ENCODE results near the gene COBL.
"Not testable (repeated sequence)": the region's sequence is repeated elsewhere in the genome, so short reads cannot be mapped to it uniquely, and the experiment has no call there.

The COBL gene

DNA sequence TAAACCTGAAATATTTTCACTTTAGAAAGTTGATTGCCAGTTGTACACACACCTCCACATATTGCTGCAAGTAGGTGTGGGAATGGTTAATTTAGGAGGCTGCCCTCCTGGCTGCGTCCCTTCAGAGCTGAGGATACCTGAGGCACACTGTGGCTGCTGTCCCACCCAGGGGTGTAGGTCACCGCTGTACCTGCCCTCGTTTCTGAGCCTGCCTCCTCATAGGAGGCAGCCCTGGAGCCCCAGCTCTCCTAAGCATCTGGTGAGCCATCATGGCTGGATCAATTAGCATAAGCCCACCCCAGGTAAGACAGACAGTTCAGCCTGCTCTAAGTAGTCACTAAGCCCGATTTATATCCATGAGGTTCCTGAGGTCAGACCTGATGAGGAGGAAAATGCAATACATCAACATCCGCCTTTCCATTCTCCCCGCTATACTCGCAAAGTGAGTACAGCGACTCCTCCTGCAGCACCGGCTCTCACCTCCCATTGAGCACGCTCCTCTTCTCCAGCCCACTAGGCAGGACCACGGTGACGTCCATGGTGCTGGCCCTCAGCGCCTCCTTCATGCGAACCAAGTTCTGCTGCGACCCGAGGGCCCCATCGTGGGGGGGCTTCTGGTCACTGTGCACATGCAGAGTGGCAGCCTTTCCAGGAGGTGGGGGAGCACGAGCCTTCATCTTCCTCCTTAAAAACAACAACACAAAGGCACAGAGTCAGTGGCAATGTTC is 97.2 kb downstream of the COBL start:
- Histone ChIP-seq H3K4me1 (ENCODE audit: control insufficient read depth in 5 of 5, insufficient read depth in 5 of 5, low read length in 5 of 5) (no peaks in the 10 kb centered on the region), H3K4me3 (ENCODE audit: low read depth in 1 of 5, low read length in 5 of 5) (no peak overlapping the region)

DNA sequence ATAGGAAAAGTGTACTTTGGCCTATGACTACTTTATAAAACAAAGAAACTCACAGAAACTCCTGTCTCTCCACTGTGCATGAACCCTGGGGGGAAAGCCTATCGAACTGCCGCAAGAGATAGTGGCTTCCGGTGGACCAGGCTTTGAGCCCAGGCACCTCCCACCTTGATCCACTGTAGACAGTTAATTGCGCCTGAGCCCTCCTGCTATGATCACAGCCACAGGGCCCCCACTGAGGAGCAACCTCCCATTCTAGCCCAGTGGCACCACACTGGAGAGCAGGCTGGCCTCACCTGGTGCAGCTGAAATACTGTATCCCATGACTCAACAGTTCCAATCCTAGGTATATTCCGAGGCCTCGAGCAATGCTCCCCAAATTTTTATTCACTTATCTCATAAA is 98.8 kb downstream of the COBL start:
- Histone ChIP-seq H3K9me3 (ENCODE audit: control insufficient read depth in 5 of 5, low read length in 5 of 5) (no peaks in the 10 kb centered on the region), H3K27ac (ENCODE audit: low read depth, low read length) (no peak overlapping the region), H3K4me1 (ENCODE audit: control insufficient read depth in 5 of 5, insufficient read depth in 5 of 5, low read length in 5 of 5) (no peaks in the 10 kb centered on the region), H3K36me3 (ENCODE audit: control insufficient read depth in 5 of 5, insufficient read depth in 5 of 5, low read length in 5 of 5) (no peaks in the 10 kb centered on the region), H3K4me3 (ENCODE audit: low read depth in 1 of 5, low read length in 5 of 5) (no peak overlapping the region), H3K9ac (ENCODE audit: low read length in 5 of 5) (no peak overlapping the region), H3K27me3 (ENCODE audit: control insufficient read depth in 5 of 5, insufficient read depth in 4 of 5, low read length in 5 of 5) (peaks cover 0 to 3% (median 0%) of the 10 kb centered on the region in 5 donors)

More for the DNA sequence above, 97.2 kb downstream of the COBL start:
- no peak overlapping the region for H3K27ac ChIP-seq (ENCODE audit: low read depth, low read length)
- H3K36me3 ChIP-seq (ENCODE audit: control insufficient read depth in 5 of 5, insufficient read depth in 5 of 5, low read length in 5 of 5): no peaks in the 10 kb centered on the region
- no peak overlapping the region for H3K9ac ChIP-seq (ENCODE audit: low read length in 5 of 5)
- H3K9me3 ChIP-seq (ENCODE audit: control insufficient read depth in 5 of 5, low read length in 5 of 5): no peaks in the 10 kb centered on the region
- peaks cover 0 to 3% (median 0%) of the 10 kb centered on the region in 5 donors for H3K27me3 ChIP-seq (ENCODE audit: control insufficient read depth in 5 of 5, insufficient read depth in 4 of 5, low read length in 5 of 5)

DNA sequence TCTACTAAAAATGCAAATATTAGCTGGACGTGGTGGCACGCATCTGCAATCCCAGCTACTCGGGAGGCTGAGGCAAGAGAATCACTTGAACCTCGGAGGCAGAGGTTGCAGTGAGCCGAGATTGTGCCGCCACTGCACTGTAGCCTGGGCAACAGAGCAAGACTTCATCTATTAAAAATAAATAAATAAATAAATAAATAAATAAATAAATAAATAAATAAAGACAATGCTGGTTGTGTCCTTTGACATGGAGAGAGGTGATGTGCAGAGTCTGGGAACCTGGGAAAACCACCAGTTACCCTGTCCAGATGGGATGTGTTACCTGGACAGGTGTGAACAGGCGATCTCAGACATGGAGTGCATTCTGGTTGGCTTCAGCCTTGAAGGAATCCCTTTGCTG is 102.5 kb downstream of the COBL start:
- Histone ChIP-seq H3K27ac (ENCODE audit: low read depth, low read length) (no peak overlapping the region), H3K36me3 (ENCODE audit: control insufficient read depth in 5 of 5, insufficient read depth in 5 of 5, low read length in 5 of 5) (no peaks in the 10 kb centered on the region), H3K9ac (ENCODE audit: low read length in 5 of 5) (no peak overlapping the region), H3K9me3 (ENCODE audit: control insufficient read depth in 5 of 5, low read length in 5 of 5) (no peaks in the 10 kb centered on the region), H3K27me3 (ENCODE audit: control insufficient read depth in 5 of 5, insufficient read depth in 4 of 5, low read length in 5 of 5) (no peaks in the 10 kb centered on the region), H3K4me1 (ENCODE audit: control insufficient read depth in 5 of 5, insufficient read depth in 5 of 5, low read length in 5 of 5) (no peaks in the 10 kb centered on the region), H3K4me3 (ENCODE audit: low read depth in 1 of 5, low read length in 5 of 5) (no peak overlapping the region)

DNA sequence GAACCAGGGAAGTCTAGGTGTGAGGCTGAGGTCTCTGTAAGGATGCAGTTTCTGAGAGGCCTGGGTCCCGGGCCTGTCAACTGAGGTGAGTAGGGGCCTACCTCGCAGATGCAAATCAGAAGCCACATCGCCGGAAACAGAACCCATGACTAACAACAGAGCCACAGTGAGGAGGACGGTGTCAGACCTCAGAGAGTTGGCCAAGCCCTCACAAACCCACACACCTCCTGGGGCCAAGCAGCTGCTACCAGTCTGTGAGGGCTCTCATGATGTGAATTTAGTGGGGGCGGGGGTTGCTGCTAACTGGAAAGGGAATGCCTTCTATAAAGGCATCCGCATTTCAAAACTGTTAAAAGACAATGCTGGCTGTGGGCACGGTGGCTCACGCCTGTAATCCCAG is 103.0 kb downstream of the COBL start:
- Histone ChIP-seq H3K36me3 (ENCODE audit: control insufficient read depth in 5 of 5, insufficient read depth in 5 of 5, low read length in 5 of 5) (no peaks in the 10 kb centered on the region), H3K4me3 (ENCODE audit: low read depth in 1 of 5, low read length in 5 of 5) (no peak overlapping the region), H3K27me3 (ENCODE audit: control insufficient read depth in 5 of 5, insufficient read depth in 4 of 5, low read length in 5 of 5) (no peaks in the 10 kb centered on the region), H3K9ac (ENCODE audit: low read length in 5 of 5) (no peak overlapping the region), H3K4me1 (ENCODE audit: control insufficient read depth in 5 of 5, insufficient read depth in 5 of 5, low read length in 5 of 5) (no peaks in the 10 kb centered on the region), H3K9me3 (ENCODE audit: control insufficient read depth in 5 of 5, low read length in 5 of 5) (no peaks in the 10 kb centered on the region), H3K27ac (ENCODE audit: low read depth, low read length) (no peak overlapping the region)

DNA sequence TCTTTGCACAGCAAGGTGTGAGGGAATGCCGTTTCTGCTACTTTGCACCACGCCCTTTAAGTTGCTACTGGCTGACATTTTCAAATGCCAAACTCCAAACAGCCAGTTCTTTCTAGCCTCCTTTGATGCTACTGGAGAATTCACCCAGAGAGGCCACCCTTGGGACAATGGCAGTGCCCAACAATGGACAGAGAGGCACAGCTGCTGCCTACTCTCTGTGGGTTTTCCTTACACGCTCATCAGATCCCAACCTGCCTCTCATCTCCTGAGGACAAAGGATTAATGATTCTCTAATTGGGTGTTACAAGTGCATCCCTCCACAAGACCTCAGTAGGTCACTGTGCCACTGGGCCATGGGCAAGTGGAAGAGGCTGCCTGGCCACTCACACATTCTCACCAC is 105.8 kb downstream of the COBL start:
- Histone ChIP-seq H3K9ac (ENCODE audit: low read length in 5 of 5) (no peak overlapping the region), H3K27me3 (ENCODE audit: control insufficient read depth in 5 of 5, insufficient read depth in 4 of 5, low read length in 5 of 5) (no peaks in the 10 kb centered on the region), H3K9me3 (ENCODE audit: control insufficient read depth in 5 of 5, low read length in 5 of 5) (peaks cover 0 to 4% (median 0%) of the 10 kb centered on the region in 5 donors), H3K27ac (ENCODE audit: low read depth, low read length) (no peak overlapping the region), H3K36me3 (ENCODE audit: control insufficient read depth in 5 of 5, insufficient read depth in 5 of 5, low read length in 5 of 5) (no peaks in the 10 kb centered on the region), H3K4me1 (ENCODE audit: control insufficient read depth in 5 of 5, insufficient read depth in 5 of 5, low read length in 5 of 5) (no peaks in the 10 kb centered on the region), H3K4me3 (ENCODE audit: low read depth in 1 of 5, low read length in 5 of 5) (no peak overlapping the region)

DNA sequence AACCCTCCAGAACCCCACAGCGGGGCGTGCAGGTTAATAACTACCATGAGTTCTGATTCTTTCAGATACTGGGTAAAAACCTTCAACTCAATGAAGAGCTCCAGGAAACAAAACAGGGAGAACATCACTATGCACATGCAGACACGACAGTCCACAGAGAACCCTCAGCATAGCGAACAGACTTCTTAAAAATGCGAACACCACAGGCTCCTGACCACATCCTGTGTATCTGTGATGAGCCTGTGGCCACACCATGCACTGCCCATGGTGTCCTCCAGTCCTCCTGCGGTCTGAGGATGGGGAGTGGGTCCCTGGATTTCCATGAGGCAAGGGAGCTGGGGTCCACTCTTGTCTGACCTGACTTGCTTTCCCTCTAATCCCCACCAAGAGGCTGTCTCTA is 107.2 kb downstream of the COBL start:
- Histone ChIP-seq H3K9me3 (ENCODE audit: control insufficient read depth in 5 of 5, low read length in 5 of 5) (peaks cover 0 to 4% (median 0%) of the 10 kb centered on the region in 5 donors), H3K27me3 (ENCODE audit: control insufficient read depth in 5 of 5, insufficient read depth in 4 of 5, low read length in 5 of 5) (no peaks in the 10 kb centered on the region), H3K9ac (ENCODE audit: low read length in 5 of 5) (no peak overlapping the region), H3K36me3 (ENCODE audit: control insufficient read depth in 5 of 5, insufficient read depth in 5 of 5, low read length in 5 of 5) (no peaks in the 10 kb centered on the region), H3K4me1 (ENCODE audit: control insufficient read depth in 5 of 5, insufficient read depth in 5 of 5, low read length in 5 of 5) (no peaks in the 10 kb centered on the region), H3K27ac (ENCODE audit: low read depth, low read length) (no peak overlapping the region), H3K4me3 (ENCODE audit: low read depth in 1 of 5, low read length in 5 of 5) (no peak overlapping the region)

DNA sequence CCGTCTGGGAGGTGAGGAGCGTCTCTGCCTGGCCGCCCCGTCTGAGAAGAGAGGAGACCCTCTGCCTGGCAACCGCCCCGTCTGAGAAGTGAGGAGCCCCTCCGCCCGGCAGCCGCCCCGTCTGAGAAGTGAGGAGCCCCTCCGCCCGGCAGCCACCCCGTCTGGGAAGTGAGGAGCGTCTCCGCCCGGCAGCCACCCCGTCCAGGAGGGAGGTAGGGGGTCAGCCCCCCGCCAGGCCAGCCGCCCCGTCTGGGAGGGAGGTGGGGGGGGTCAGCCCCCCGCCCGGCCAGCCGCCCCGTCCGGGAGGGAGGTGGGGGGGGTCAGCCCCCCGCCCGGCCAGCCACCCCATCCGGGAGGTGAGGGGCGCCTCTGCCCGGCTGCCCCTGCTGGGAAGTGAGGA is 108.5 kb downstream of the COBL start:
- not testable (repeated sequence) for H3K4me3 ChIP-seq (ENCODE audit: low read depth in 1 of 5, low read length in 5 of 5); H3K36me3 ChIP-seq (ENCODE audit: control insufficient read depth in 5 of 5, insufficient read depth in 5 of 5, low read length in 5 of 5); H3K9me3 ChIP-seq (ENCODE audit: control insufficient read depth in 5 of 5, low read length in 5 of 5); H3K9ac ChIP-seq (ENCODE audit: low read length in 5 of 5); H3K4me1 ChIP-seq (ENCODE audit: control insufficient read depth in 5 of 5, insufficient read depth in 5 of 5, low read length in 5 of 5); H3K27ac ChIP-seq (ENCODE audit: low read depth, low read length); H3K27me3 ChIP-seq (ENCODE audit: control insufficient read depth in 5 of 5, insufficient read depth in 4 of 5, low read length in 5 of 5)

DNA sequence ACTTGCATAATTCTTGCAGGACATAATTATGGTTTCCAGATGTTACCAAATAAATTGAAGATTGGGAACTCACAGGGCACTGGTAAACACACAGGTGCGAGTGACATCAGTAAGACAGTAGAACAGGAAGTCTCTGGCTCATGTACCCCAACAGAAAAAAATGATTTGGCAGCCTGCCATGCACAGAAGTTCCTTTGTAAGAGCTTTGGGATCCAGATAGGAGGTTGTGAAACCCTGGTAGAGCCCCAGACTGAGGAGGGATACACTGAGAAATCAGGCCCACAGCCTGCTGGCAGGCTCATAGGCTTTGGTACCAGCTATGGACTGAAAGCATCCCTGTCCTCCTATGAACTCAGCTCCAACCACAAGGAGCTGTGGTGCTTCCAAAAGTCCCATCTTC is 118.0 kb downstream of the COBL start:
- peaks cover 0 to 3% (median 0%) of the 10 kb centered on the region in 5 donors for H3K27me3 ChIP-seq (ENCODE audit: control insufficient read depth in 5 of 5, insufficient read depth in 4 of 5, low read length in 5 of 5)
- no peak overlapping the region for H3K27ac ChIP-seq (ENCODE audit: low read depth, low read length)
- no peak overlapping the region for H3K9ac ChIP-seq (ENCODE audit: low read length in 5 of 5)
- no peaks in the 10 kb centered on the region for H3K4me1 ChIP-seq (ENCODE audit: control insufficient read depth in 5 of 5, insufficient read depth in 5 of 5, low read length in 5 of 5)
- H3K4me3 ChIP-seq (ENCODE audit: low read depth in 1 of 5, low read length in 5 of 5): no peak overlapping the region
- no peaks in the 10 kb centered on the region for H3K36me3 ChIP-seq (ENCODE audit: control insufficient read depth in 5 of 5, insufficient read depth in 5 of 5, low read length in 5 of 5)
- peaks cover 0 to 3% (median 0%) of the 10 kb centered on the region in 5 donors for H3K9me3 ChIP-seq (ENCODE audit: control insufficient read depth in 5 of 5, low read length in 5 of 5)

DNA sequence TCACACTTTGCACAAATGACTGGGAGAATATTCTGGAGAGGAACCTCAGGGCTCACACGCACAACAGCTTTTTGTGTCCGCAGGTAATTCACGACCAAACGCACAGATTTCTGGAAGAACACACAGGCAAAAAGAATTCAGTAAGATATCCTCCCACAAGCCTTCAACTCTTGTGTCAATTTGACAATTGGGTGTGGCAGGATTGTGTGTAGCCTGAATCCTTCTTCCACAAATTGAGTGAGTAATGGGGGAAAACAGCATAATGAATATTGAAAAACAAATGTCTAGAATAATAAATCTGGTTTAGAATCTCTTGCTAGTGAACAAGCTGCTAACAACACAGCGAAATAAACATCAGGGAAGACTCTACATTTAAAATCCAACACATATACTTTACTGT is 125.6 kb downstream of the COBL start:
- Histone ChIP-seq H3K9ac (ENCODE audit: low read length in 5 of 5) (no peak overlapping the region), H3K4me1 (ENCODE audit: control insufficient read depth in 5 of 5, insufficient read depth in 5 of 5, low read length in 5 of 5) (no peaks in the 10 kb centered on the region), H3K4me3 (ENCODE audit: low read depth in 1 of 5, low read length in 5 of 5) (no peak overlapping the region), H3K27ac (ENCODE audit: low read depth, low read length) (no peak overlapping the region), H3K27me3 (ENCODE audit: control insufficient read depth in 5 of 5, insufficient read depth in 4 of 5, low read length in 5 of 5) (no peaks in the 10 kb centered on the region), H3K36me3 (ENCODE audit: control insufficient read depth in 5 of 5, insufficient read depth in 5 of 5, low read length in 5 of 5) (no peaks in the 10 kb centered on the region), H3K9me3 (ENCODE audit: control insufficient read depth in 5 of 5, low read length in 5 of 5) (no peaks in the 10 kb centered on the region)

DNA sequence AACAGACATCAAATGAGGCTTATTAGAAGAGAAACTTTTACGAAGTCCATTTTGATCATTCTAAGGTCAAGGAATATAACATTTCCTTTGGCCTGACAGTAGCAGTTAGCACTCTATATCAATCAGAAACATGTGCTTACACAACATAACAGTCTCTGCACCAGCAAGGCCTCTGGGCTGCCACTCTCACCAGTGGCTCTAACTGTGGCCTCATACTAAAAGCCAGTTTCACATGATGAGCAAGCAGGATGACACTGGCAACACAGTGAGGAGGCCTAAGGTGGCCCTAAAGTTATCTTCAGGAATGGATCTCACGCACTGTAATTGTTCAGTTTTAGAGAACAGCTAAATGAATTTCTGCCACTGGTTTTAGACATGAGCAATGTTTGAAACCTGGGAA is 126.8 kb downstream of the COBL start:
- Histone ChIP-seq H3K27ac (ENCODE audit: low read depth, low read length) (no peak overlapping the region), H3K9me3 (ENCODE audit: control insufficient read depth in 5 of 5, low read length in 5 of 5) (no peaks in the 10 kb centered on the region), H3K36me3 (ENCODE audit: control insufficient read depth in 5 of 5, insufficient read depth in 5 of 5, low read length in 5 of 5) (no peaks in the 10 kb centered on the region)

More for the DNA sequence above, 126.8 kb downstream of the COBL start:
- Histone ChIP-seq H3K4me1 (ENCODE audit: control insufficient read depth in 5 of 5, insufficient read depth in 5 of 5, low read length in 5 of 5) (no peaks in the 10 kb centered on the region), H3K27me3 (ENCODE audit: control insufficient read depth in 5 of 5, insufficient read depth in 4 of 5, low read length in 5 of 5) (no peaks in the 10 kb centered on the region), H3K9ac (ENCODE audit: low read length in 5 of 5) (no peak overlapping the region), H3K4me3 (ENCODE audit: low read depth in 1 of 5, low read length in 5 of 5) (no peak overlapping the region)

Measured in subcutaneous abdominal adipose tissue (tissue), 5 donors.